ENCODE data around the gene POLR2A.

The POLR2A gene

DNA sequence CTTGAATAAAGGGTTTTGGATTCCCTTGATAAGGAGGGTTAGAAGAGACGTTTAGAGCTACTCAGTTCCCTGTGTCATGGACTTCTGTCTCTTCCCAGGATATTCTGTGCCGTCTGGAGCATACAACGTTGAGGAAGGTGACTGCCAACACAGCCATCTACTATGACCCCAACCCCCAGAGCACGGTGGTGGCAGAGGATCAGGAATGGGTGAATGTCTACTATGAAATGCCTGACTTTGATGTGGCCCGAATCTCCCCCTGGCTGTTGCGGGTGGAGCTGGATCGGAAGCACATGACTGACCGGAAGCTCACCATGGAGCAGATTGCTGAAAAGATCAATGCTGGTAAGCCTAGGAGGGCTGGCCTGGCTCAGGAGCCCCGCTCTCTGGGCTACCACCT, 24.7 kb downstream of the POLR2A start:
- no peak for DNase-seq

DNA sequence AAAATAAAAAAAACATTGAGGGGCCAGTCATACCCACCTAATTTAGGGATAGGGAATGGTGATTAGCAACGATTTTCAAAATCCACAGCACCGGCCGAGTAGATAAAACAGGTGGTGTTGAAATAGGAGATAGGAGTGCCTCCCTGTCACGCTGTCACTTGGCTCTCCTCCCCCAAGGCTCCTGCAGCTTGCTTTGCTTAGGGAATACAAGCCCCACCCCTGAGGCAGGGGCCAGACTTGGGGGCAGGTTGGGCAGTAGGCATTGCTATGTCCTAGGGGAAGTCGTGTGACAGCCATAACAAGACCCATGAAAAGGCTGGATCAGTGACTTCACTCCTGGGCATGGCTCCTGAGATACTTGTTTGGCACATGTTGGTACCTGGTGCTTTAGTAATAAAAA, 25.8 kb downstream of the POLR2A start:
- DNase-seq, result no peak

DNA sequence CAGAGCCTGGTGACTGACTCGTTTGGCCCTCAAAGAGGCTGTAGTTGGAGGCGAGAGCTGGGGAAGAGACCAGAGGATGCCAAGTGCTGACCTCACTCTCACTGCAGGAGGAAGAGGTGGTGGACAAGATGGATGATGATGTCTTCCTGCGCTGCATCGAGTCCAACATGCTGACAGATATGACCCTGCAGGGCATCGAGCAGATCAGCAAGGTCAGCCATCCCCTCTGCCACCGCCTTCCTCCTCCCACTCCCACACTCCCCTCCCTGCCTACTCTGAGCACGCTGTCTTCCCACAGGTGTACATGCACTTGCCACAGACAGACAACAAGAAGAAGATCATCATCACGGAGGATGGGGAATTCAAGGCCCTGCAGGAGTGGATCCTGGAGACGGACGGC, 26.9 kb downstream of the POLR2A start:
- no peak for DNase-seq

DNA sequence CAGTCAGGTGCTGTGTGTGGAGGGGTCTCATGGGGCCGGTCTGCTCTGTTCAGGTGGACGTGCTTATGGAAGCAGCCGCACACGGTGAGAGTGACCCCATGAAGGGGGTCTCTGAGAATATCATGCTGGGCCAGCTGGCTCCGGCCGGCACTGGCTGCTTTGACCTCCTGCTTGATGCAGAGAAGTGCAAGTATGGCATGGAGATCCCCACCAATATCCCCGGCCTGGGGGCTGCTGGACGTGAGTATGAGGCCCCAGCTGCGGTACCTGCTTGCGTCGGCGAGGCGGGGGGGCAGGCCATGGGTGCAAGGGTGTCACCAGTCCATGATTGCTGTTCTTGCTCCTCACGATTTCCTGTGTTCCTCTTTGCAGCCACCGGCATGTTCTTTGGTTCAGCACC, 27.9 kb downstream of the POLR2A start:
- no peak for DNase-seq

DNA sequence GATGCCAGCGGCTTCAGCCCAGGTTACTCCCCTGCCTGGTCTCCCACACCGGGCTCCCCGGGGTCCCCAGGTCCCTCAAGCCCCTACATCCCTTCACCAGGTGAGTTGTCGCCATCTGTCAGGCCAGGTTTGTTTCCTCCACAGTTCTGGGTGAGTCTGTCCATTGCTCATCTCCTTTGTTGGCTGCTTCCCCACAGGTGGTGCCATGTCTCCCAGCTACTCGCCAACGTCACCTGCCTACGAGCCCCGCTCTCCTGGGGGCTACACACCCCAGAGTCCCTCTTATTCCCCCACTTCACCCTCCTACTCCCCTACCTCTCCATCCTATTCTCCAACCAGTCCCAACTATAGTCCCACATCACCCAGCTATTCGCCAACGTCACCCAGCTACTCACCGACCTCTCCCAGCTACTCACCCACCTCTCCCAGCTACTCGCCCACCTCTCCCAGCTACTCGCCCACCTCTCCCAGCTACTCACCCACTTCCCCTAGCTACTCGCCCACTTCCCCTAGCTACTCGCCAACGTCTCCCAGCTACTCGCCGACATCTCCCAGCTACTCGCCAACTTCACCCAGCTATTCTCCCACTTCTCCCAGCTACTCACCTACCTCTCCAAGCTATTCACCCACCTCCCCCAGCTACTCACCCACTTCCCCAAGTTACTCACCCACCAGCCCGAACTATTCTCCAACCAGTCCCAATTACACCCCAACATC, 28.8 kb downstream of the POLR2A start:
- no peak for DNase-seq

DNA sequence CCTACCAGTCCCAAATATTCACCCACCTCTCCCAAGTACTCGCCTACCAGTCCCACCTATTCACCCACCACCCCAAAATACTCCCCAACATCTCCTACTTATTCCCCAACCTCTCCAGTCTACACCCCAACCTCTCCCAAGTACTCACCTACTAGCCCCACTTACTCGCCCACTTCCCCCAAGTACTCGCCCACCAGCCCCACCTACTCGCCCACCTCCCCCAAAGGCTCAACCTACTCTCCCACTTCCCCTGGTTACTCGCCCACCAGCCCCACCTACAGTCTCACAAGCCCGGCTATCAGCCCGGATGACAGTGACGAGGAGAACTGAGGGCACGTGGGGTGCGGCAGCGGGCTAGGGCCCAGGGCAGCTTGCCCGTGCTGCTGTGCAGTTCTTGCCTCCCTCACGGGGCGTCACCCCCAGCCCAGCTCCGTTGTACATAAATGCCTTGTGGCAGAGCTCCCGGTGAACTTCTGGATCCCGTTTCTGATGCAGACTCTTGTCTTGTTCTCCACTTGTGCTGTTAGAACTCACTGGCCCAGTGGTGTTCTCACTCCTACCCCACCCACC, 29.8 kb downstream of the POLR2A start:
- DNase-seq, result no peak

DNA sequence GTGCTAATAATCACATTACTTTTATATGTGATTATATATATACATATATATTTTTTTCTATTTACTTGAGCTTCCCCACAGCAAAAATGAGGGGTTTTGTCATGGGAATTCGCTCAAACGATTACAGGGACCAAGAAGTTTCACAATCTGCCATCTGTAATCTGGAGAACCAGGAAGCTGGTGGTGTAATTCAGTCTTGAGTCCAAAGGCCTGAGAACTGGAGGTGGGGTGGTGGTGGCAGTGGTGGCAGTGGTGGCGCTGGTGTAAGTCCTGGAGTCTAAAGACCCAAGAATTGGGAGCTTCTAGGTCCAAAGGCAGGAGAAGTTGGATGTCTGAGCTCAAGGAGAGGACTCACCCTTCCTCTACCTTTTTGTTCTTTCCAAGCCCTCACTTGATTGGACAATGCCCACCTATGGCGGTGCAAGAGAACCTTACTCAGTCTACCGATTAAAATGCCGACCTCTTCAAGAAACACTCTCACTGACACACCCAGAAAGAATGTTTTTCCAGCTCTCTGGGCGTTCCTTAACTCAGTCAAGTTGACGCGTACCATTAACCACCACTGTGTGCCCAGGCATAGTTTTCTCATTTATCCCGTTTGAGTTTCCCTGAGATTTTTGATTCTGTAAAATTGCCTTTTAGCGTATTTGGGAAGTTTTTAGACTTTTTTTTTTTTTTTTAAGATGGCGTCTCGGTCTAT, 31.9 kb downstream of the POLR2A start:
- DNase-seq, result no peak

DNA sequence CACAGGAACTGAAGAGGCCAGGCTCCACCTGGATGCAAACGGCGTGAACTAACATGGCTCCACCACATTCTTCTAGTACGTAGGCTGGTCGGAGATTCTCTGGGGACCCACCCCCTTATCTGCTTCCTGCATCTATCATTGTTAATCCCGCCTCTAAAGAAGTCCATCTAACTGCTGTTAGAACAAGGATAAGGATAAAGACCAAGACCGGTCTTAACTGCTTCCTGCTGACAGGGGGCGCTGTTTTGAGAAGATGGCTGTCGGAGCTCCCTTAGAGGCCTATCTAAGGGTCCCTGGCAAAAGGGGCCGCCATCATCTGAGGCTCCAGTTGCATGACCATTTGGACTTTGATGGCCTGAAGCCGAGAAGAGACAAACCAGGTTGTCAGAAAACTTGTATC, 38.9 kb downstream of the POLR2A start:
- no peak for DNase-seq

DNA sequence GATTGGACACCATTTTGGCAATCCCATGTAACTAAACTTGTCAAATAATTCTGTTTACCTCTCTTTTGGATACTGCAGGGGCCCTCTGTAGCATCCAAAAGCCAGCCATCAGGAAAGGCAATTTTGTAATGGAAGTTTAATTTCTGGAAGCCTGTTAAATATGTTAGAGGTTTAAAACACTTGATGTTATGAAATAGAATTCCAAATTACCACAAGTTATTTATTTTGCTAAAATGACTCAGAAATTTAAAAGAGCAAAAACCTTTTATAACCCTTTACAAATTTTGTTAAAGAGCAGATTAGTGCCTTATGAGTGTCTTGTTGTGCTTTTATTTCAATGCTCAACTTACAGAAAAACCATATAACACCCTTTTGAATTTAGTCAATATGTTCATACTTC, 44.7 kb downstream of the POLR2A start:
- DNase-seq, result no peak

DNA sequence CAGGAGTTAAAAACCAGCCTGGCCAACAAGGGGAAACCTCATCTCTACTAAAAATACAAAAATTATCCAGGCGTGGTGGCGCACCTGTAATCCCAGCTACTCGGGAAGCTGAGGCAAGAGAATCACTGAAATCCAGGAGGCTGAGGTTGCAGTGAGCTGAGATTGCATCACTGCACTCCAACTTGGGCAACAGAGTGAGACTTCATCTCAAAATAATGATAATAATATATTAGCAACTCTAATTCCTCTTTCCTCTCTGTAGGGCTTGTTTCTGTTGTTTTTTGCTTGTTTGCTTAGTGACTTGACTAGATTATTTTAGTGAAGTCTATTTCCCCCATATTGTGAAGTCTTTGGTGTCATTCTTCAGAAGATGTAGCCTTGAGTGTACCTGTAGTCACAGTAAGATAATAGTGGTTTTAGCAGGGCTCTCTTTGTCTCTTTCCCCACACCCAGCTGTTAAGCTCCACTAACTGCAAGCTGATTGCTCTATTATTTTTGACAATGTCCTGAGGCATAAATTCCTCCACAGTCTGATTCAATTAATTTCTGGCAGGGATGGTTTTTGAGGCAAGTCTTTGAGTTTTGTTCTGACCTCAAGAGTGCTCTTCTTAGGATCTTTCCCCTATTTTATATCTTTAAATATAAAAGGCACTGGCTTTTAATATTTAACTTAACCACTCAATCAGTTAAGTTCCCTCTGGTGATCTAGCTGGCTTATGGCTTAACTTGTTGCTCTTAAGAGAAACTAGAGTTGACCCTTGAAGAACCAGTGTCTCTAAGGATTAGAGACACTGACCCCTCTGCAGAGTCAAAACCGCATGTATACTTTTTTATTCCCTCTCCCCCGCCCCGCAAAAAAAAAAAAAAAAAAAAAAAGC, 46.1 kb downstream of the POLR2A start:
- DNase-seq, result no peak

DNA sequence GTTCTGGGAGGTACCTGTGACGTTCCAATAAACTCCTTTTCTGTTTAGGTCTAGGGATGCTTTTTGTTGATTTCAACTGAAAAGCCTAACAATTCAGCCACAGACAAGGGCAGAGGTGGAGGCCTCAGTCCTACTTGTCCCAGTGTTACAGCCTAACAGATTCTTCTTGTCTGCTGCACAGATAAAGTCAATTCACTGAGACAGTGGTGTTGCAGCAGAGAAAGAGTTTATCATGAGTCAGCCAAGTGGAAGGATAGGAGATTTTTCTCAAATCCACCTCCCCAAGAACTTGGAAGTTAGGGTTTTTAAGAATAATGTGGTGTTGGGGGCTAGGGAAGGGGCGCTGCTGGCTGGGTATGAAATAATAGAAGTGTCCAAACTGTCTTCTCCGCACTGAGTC, 53.9 kb downstream of the POLR2A start:
- DNase-seq, result no peak

DNA sequence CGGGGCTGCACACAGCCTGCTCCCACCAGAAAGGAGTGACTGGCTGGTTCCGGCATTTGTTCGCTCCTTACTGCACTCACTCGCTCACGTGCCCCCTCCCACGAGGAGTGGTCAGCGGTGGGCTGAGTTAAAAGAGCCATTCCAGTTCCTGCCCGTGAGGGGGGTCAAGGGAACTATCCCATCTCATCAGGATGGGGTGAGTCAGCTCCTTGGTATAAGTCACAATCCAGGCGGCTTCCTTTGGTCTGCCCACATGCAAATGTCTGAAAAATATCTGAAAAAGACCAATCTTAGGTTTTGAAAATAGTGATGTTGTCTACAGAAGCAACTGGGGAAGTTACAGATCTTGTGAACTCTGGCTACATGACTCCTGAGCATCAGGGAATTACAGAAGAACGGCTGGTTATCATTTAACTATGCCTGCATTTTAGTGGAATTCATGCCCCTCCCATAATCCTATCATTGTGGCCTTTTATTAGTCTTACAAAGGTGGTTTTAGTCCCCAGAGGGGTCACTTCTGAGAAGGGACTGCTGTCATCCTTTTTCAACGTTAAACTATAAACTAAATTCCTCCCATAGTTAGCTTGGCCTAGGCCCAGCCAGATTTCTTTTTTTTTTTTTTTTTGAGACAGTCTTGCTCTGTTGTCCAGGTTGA, 54.9 kb downstream of the POLR2A start:
- DNase-seq, result no peak

DNA sequence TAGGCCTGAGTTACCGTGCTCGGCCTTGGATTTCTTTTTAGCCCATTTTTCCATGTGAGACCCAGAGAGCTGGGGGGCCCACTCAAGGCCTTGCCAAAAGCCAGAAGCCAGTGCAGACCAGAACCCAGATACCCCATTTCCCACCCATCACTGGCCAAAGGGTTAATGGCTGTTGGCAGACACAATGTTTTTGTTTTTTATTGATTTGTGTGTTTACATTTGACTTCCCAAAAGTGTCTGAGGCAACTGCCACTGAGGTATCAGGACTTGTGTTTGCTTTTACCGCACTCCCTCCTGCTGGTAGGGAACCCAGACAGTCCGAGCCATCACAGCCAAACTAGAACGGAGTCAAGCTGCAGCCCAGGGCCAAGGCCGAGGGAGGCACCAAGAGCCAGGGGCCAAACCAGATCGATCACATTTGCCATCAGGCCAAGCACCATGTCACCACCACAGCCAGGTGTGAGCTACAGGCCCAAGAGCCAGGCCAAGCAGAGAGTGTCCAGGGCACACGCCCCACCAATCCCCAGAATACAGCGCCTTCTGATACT, 57.0 kb downstream of the POLR2A start:
- DNase-seq, result no peak

DNA sequence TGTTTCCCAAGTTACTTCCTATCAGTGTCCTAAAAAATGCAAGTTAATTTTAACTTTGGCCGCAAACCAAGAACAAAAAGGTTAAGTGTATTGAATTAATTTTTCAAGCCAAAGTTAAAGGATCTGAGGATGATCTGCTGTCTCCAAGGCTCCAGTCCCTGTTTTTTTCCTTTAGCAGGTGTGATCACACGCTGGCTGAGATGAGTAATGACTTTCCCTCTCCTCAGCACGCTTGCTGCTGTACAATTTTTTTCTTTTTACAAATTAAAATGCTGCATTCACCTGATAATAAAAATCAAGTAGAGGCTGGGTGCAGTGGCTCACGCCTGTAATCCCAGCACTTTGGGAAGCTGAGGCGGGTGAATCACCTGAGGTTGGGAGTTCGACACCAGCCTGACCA, 60.7 kb downstream of the POLR2A start:
- no peak for DNase-seq

DNA sequence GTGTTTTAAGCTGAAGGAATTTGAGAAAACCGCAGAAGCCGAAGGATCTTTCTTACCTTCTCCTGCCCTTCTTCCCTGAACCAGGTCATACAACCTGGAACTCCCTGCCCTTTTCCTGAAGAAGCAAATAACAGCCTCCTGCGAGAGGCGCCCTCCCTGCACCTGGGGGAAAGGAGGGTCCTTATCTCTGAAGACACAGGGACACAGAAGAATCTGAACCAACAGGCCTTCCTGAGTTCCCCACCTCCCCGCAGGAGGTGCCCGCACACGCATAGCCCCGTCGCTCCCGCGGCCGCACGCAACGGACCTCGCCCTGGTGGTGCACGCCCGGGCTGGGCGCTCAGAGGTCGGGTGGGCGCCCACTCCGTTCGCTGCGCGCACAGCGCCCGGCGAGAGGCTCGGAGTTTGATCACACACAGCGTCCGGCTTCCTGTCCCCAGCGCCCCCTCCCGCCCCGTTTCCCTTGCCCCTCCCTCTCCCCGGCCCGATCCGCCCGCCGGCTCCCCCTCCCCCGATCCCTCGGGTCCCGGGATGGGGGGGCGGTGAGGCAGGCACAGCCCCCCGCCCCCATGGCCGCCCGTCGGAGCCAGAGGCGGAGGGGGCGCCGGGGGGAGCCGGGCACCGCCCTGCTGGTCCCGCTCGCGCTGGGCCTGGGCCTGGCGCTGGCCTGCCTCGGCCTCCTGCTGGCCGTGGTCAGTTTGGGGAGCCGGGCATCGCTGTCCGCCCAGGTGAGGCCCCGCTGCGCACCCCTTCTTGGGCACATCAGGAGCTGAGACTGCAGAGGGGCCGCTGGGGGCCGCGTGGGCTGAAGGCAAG, 64.6 kb downstream of the POLR2A start, which contains the start of gene TNFSF12:
TNFSF12 (plus strand) TSS at position 474 of the 816 bp plus-strand sequence; CDS start at position 570, 96 bp downstream.
- DNase-seq, result no peak
